NCI-H1048 (cell line): ENCODE measurements around the gene KAT2A.
"Not testable (repeated sequence)": the region's sequence is repeated elsewhere in the genome, so short reads cannot be mapped to it uniquely, and the experiment has no call there.

Source experiments
- DNase-seq: peaks from one replicate; lab custom pipeline; 2025; lab: John Stamatoyannopoulos, UW

Gene KAT2A

GRCh38 chr17:42120770-42121769 is at the start of gene KAT2A:
Gene KAT2A (minus strand): TSS chr17:42121367. CDS start chr17:42121304, 63 bp downstream.
- peak; percentile 46 for DNase-seq

DNA sequence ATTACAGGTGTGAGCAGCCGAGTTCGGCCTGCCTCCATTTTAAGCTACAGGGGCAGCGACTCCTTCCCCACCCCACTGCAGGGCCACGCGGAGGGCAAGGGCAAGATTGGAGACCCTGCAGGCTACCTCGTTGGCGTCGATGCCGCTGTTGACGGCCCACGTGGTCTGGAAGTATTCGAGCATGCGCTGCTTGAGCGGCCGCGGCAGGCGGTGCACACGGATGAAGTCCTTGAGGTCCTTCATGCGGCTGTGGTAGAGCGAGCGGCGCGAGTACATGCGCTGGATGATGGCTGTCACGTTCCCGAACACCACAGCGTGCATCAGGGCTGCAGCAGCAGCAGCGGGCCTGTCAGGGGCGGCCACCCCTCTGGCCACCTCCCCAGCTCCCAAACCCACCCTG is 48.2 kb upstream of the KAT2A start:
- no peak for DNase-seq

DNA sequence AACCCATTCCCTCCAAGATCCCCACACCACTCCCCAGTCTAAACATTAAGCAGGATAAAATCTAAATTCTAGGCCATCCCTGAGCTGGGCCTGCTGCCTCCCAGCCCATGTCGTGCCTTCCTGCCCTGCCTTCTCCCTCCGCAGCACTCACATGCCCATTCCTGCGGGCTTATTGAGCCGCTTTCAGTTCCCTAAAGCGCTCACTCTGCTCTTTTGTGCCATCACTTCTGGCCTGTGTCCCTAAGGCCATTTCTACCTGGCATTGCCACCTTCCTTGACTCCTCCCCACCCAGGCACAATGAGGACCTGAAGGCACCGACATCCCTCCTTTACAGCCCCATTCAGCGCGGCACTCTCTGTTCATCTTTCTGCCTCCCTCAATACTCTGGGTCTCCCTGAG is 46.6 kb upstream of the KAT2A start:
- no peak for DNase-seq

DNA sequence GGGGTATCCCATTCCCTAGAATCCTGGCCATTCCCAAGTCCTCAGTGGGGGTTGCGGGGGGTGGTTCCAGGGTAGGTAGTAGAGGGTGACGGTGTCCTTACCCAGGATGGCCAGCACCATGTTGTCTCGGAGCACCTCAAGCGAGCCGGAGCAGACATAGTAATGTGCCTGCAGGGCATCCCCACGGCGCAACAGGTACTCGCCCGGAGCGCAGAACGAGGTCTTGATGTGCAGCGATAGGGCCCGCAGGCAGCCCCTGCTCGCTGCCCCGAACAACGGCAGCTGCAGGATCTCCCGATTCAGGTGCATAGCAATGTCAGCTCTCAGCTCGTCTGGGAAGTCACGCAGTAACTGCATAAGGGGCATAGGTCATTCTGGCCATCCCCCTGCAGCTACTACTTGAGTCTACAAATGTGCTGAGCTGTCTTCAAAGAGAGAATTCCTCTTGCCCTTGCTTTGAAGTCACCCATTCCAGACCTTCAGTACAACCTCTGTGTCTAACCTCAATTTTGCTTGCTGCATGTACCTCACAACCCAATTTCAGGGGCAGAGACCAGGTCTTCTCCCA is 45.1 kb upstream of the KAT2A start:
- DNase-seq = no peak

DNA sequence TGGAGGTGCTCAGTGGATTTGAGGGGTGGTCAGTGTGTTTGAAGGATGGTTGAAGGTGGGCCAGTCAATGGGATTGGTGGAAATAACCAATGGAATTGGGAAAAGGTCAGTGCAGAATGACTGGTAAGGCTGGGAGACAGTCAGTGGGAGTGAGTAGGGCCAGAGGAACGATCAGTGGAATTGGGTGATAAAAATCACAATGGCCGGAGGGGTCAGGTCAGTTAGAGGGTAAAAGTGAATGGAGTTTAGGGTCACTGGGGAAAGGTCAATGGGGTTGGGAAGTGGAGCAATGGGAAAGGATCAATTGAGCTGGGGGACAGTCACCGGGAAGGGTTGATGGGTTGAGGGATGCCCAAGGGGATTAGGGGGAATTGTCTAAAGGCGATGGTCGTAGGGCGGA is 44.6 kb upstream of the KAT2A start:
- no peak for DNase-seq

- DNase-seq = no peak
Observed at GRCh38 chr17:42163696-42164407, 42.7 kb upstream of the KAT2A start.

DNA sequence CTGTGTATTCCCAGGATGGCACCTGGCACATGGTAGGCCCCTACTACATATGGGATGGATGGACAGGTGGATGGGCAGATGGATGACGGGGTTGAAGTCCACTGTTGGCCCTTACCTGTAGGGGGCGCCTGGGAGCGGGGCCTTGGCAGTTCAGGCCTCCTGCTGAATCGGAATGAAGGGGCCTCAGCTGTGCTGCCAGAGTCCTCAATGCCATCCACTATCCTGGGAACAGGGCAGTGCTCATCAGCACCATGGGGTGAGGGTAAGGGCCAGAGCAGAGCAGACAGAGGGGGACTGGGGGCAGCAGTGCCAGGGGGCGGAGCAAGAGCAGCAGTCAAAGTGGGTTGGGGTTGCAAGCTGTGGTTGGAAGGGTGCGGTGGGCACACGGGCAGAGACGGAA is 41.9 kb upstream of the KAT2A start:
- no peak for DNase-seq

DNA sequence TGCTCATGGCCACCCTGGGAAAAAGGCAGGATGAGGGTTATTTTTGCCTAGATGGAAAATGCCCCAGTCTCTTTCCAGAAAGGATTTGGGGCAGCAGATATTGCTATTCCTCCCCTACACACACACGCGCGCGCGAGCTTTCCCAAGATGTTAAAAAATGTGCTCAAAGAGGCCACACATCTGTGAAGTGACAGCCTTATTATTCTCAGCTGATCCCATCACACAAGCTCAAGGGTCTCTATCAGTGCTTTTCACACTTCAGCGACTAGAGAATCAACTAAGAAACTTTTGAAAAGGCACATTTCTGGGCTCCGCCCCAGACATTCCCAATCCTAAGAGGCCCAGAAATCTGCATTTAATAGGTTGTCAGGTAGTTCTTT is 39.4 kb upstream of the KAT2A start:
- no peak for DNase-seq

DNA sequence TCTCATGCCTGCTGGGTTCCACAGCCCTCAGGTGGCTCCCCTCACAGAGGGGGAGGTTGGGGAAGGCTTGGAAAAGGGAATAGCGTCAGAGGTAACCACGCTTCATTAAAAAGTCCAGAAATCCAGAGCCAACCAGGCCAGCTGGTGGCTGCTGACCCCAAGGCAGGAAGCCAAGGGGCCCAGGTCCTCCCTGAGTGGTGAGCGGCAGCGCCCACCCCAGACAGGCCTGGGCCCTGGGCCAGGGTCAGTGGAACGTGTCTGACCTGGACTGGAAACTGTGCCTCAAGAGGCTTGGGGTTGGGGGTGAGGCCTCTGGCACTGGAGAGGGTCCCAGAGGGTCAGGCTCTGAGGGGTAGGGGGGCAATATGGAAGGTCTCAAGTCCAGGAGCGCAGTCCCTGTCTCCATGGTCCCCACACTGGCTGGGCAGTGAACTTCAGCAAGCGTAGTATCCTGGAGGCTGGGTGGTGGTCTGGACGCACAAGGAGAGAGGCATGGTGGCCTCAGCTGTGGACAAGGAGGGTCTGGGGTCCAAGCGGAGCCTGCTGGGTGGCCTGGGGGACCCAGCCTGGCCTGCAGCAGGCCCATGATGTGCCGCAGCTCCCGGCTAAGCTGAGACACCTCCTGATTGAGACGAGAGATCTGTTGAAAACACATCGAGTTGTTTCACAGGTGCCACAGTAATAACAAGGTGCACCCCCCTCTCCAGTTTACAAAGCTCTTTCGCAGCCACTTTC is 38.8 kb upstream of the KAT2A start:
- no peak for DNase-seq

- DNase-seq = no peak
Observed at GRCh38 chr17:42155614-42156045, 34.5 kb upstream of the KAT2A start.

DNA sequence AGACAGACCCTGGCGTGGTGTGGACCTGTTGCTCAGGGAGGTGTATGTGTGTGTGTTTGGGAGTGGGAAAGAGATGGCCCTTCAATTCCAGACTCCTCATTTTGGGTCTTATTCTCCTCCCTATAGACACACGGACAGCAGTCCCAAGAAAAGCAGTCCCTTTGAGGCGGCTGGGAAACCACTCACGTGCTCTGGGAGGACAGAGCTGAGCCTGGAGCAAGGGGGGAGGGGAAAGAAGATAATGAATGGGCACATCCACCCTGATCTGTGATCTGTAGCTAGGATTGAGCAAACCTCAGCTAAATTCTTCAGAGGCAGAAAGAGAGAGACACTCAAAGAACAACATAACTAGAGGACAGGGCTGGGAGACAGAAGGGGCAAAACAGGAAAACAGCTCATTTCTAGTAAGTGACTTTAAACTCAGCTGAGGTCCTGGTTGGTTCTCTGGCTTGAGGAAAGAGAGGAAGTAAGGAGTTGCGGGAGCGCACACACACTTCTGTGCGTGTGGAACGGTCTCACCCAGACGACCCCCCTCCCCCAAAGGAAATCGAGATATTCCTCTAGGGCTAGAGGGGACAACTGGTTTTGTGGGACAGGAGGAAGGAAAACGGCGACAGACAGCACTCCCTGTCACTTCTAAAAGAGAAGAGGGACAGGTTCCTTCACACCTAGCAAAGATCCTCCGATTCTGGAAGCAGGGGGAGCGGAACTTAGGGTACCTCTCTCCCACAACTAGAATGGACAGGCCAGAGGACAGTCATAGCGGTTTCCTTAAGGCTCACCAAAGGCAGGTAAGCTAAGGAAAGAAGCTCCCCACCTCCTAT is 33.0 kb upstream of the KAT2A start:
- DNase-seq = no peak

DNA sequence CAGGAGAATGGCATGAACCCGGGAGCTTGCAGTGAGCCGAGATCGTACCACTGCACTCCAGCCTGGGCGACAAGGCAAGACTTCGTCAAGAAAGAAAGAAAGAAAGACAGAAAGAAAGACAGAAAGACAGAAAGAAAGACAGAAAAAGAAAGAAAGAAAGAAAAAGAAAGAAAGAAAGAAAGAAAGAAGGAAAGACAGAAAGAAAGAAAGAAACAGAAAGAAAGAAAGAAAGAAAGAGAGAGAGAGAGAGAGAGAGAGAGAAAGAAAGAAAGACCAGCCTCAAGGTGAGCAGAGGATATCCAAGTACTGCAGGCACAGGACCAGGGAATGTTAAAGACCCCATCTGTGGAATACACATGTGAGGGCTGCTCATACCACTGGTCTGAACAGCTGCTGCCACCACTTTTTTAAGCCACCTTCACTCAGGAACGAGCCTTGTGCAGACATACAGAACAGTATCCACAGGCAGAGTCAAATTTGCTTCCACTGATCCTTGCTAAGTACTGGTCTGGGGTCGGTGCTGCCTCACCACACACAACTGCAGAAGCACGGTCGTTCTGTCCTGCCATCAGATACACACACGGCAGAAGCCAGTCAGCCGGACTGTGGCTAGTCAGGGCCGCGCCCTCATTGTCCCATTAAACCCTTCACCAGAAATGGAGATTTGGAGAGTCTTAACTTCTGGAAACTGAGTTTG is 25.9 kb upstream of the KAT2A start:
- no peak for DNase-seq

- not testable (repeated sequence) for DNase-seq
Observed at GRCh38 chr17:42143138-42143537, 22.0 kb upstream of the KAT2A start.

DNA sequence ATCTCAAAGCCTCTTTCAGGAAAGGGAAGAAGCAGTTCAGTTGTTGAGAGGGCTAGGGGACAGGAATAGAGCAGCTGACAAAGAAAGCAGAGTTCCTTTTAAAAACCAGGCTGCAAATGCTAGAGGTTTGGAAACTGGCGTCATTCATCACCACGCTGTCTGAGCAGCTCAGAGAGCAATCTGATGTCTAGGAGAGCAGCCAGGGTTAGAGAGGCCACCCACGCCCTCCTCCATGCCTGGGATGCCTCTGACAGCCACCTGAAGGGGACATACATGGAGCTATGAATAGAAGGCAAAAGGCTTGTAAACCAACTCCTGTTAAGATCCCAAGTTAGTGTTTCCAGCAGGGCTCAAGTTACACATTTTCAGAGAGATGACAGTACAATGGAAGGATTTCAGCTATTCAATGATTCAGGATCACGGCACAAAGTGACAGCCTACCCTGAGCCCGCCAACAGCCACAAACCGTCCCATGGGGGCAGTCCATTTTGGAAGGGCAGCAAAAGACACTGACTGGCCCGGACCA is 21.3 kb upstream of the KAT2A start:
- no peak for DNase-seq

GRCh38 chr17:42141382-42141781 is 20.2 kb upstream of the KAT2A start:
- no peak for DNase-seq

DNA sequence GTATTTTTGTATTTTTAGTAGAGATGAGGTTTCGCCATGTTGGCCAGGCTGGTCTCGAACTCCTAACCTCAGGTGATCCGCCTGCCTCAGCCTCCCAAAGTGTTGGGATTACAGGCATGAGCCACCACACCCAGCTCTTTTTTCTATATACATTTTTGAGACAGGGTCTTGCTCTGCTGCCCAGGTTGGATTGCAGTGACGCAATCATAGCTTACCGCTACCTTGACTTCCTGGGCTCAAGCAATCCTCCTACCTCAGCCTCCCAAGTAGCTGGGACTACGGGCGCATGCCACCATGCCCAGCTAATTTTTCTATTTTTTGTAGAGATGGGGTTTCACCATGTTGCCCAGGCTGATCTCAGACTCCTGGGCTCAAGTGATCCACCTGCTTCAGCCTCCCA is 19.5 kb upstream of the KAT2A start:
- DNase-seq = not testable (repeated sequence)

- DNase-seq = no peak
Observed at GRCh38 chr17:42138749-42139492, 17.8 kb upstream of the KAT2A start.

- DNase-seq = no peak
Observed at GRCh38 chr17:42136654-42137051, 15.5 kb upstream of the KAT2A start.
